K562 (cell line): ENCODE results near the gene AFDN. TPM values are rescaled to one million over a fixed set of nuclear protein-coding genes. Genes with fewer than 3 reads are reported as not detected.

ENCODE experiments used
- ARNT ChIP-seq, 2 experiments: fragments of 450-650 bp; IDR thresholded peaks; 2 replicates each; pipeline ENCODE4 v1.6.1; 2016; ENCODE audit warnings: mild to moderate bottlenecking in 1 of 2
- BACH1 ChIP-seq: fragments of 200-800 bp; sonication (Bioruptor generic); IDR thresholded peaks from 2 replicates; pipeline ENCODE4 v1.6.1; 2016; ENCODE audit warnings: missing genetic modification characterization, missing compliant biosample characterization
- CREM ChIP-seq: IDR thresholded peaks from 2 replicates; pipeline ENCODE4 v1.6.1; 2014; ENCODE audit warnings: antibody characterized with exemption, low read depth
- CUX1 ChIP-seq: fragments of 200-800 bp; sonication (Bioruptor generic); IDR thresholded peaks from 2 replicates; pipeline ENCODE4 v1.6.1; 2016; ENCODE audit warnings: missing genetic modification characterization, missing compliant biosample characterization
- GABPB2 ChIP-seq: fragments of 250-450 bp; sonication (Bioruptor Pico); conservative IDR thresholded peaks from 2 replicates; pipeline ENCODE4 v1.5.1; 2021; ENCODE audit warnings: mild to moderate bottlenecking
- HDAC1 ChIP-seq, 2 experiments: fragments of 450-650 bp; IDR thresholded peaks; 2 replicates each; pipeline ENCODE4 v1.6.1; 2016 to 2017; ENCODE audit warnings: inconsistent platforms in 1 of 2, mild to moderate bottlenecking in 1 of 2, moderate library complexity in 1 of 2
- HES1 ChIP-seq: fragments of 450-650 bp; IDR thresholded peaks from 2 replicates; pipeline ENCODE4 v1.6.1; 2016; ENCODE audit warnings: low read depth, mild to moderate bottlenecking, moderate library complexity
- MEIS2 ChIP-seq: fragments of 450-650 bp; IDR thresholded peaks from 2 replicates; pipeline ENCODE4 v1.6.1; 2014; ENCODE audit warnings: mild to moderate bottlenecking; ENCODE audit not compliant: partially characterized antibody
- MTA2 ChIP-seq: fragments of 450-650 bp; IDR thresholded peaks from 2 replicates; pipeline ENCODE4 v1.6.1; 2016; ENCODE audit warnings: low read depth
- NFATC3 ChIP-seq: fragments of 450-650 bp; IDR thresholded peaks from 2 replicates; pipeline ENCODE4 v1.6.1; 2017; ENCODE audit warnings: mild to moderate bottlenecking
- PHF21A ChIP-seq: fragments of 450-650 bp; IDR thresholded peaks from 2 replicates; pipeline ENCODE4 v1.6.1; 2017; ENCODE audit warnings: low read depth, borderline replicate concordance
- POLR2AphosphoS5 ChIP-seq: IDR thresholded peaks from 2 replicates; pipeline ENCODE4 v1.6.1; 2011; ENCODE audit warnings: mild to moderate bottlenecking, low read depth, low read length, moderate library complexity; ENCODE audit not compliant: control insufficient read depth, insufficient read depth
- STAT5B ChIP-seq: fragments of 250-450 bp; sonication (Bioruptor Pico); IDR thresholded peaks from 2 replicates; pipeline ENCODE4 v1.8.0; 2021; ENCODE audit warnings: mild to moderate bottlenecking, inconsistent platforms
- TCF7 ChIP-seq: sonication (generic); IDR thresholded peaks from 2 replicates; pipeline ENCODE4 v1.6.1; 2016; ENCODE audit warnings: antibody characterized with exemption, borderline replicate concordance
- ZBTB43 ChIP-seq: sonication (generic); formaldehyde crosslinking; IDR thresholded peaks from 2 replicates; pipeline ENCODE4 v1.8.0; 2023; ENCODE audit warnings: mild to moderate bottlenecking, missing genetic modification reagents
- polyA plus RNA-seq, 8 experiments: library from polyadenylated mRNA; depleted of rRNA in 4 of 8; stranded (reverse) in 5 of 8; unstranded in 3 of 8; fragments of >200 nt; fragmentation: Nextera tagmentation in 2 of 8; fragmentation: Illumina TruSeq in 1 of 8; extraction: Ambion mirVana in 2 of 8; extraction: Trizol in 1 of 8; gene quantifications; 2 replicates each; pipeline versions ENCODE4 v1.2.1 to v1.2.3, GENCODE V29; 2011 to 2014; ENCODE audit warnings: inconsistent platforms in 1 of 8, missing spikeins in 1 of 8
- total RNA-seq, 7 experiments: library from RNA; depleted of rRNA in 6 of 7; stranded (reverse); fragments of >200 nt in 6 of 7; fragmentation: Illumina TruSeq in 2 of 7; extraction: Trizol in 2 of 7; gene quantifications; 2 replicates each; pipeline versions ENCODE4 v1.2.1 to v1.2.3, GENCODE V29; 2011 to 2021; ENCODE audit warnings: low replicate concordance in 1 of 7
- TF ChIP-seq, protein P1 (sequence below): sonication (generic); formaldehyde crosslinking; IDR thresholded peaks from 2 replicates; pipeline ENCODE4 v1.8.0; 2022; ENCODE audit warnings: missing genetic modification reagents, mild to moderate bottlenecking, borderline replicate concordance
- TF ChIP-seq, protein P2 (sequence below): IDR thresholded peaks from 2 replicates; pipeline ENCODE4 v1.6.1; 2011; ENCODE audit warnings: borderline replicate concordance, low read depth, mild to moderate bottlenecking, moderate library complexity, low read length; ENCODE audit not compliant: insufficient read depth, poor library complexity, severe bottlenecking

Gene AFDN
- total and polyA plus RNA-seq, 9 of the 15 experiments (the other 6 are each of a cell fraction or from before 2014, with no cell fraction given): 7.2 to 129 (median 105) TPM

DNA sequence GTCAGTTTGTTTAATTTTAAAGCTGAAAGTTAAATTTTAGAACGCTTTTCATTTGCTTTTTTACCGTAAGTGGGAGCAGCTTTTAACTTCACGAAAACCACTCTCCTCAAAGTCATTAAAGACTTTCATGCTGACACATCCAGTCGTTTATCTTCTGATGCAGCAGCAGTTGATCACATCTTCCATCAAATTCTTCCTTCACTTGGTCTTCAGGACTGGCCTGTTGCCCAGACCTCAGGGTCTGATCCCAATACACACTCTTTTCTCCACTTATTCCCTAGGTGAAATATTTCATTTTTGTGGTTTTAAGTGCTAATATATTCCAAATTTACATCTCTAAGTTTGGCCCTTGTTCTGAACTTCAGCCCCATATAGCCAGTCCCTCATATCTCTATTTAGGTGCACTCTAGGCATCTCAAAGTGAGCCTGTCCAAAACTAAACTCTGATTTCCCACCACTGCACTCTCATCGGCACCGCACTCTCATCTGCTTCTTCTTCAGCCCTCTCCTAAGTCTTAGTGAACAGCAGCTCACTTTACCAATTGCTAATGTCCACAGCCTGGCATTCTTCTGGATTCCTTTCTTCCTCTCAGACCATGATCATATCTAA is 20.4 kb downstream of the AFDN start (continued):
- no peak for TF ChIP-seq ZBTB43 (CRISPR knock-in tag)
- peak; percentile 36; the same call in 1 of the 2 replicates for TF ChIP-seq POLR2AphosphoS5
- TF ChIP-seq NFATC3: no peak
- peak; percentile 96 for TF ChIP-seq MEIS2
- 0 out of 2 replicates have a peak, but pooled peaks have one; percentile 19 for TF ChIP-seq CREM
- no peak for TF ChIP-seq BACH1 (tag)
- TF ChIP-seq GABPB2 (CRISPR knock-in tag): no peak
- TF ChIP-seq, protein P1, sequence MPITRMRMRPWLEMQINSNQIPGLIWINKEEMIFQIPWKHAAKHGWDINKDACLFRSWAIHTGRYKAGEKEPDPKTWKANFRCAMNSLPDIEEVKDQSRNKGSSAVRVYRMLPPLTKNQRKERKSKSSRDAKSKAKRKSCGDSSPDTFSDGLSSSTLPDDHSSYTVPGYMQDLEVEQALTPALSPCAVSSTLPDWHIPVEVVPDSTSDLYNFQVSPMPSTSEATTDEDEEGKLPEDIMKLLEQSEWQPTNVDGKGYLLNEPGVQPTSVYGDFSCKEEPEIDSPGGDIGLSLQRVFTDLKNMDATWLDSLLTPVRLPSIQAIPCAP: no peak
- TF ChIP-seq HDAC1 (IDR thresholded peaks at IDR 0.05): 0 out of 4 replicates have a peak, but pooled peaks of 1 of the 2 experiments have one; percentile 51
- 0 out of 4 replicates have a peak, but pooled peaks of 1 of the 2 experiments have one; percentile 65 for TF ChIP-seq ARNT (IDR thresholded peaks at IDR 0.05)
- TF ChIP-seq CUX1 (CRISPR knock-in tag): no peak
- no peak for TF ChIP-seq STAT5B
- TF ChIP-seq, protein P2, sequence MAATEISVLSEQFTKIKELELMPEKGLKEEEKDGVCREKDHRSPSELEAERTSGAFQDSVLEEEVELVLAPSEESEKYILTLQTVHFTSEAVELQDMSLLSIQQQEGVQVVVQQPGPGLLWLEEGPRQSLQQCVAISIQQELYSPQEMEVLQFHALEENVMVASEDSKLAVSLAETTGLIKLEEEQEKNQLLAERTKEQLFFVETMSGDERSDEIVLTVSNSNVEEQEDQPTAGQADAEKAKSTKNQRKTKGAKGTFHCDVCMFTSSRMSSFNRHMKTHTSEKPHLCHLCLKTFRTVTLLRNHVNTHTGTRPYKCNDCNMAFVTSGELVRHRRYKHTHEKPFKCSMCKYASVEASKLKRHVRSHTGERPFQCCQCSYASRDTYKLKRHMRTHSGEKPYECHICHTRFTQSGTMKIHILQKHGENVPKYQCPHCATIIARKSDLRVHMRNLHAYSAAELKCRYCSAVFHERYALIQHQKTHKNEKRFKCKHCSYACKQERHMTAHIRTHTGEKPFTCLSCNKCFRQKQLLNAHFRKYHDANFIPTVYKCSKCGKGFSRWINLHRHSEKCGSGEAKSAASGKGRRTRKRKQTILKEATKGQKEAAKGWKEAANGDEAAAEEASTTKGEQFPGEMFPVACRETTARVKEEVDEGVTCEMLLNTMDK: no peak
- no peak for TF ChIP-seq TCF7
- TF ChIP-seq MTA2: peak; percentile 18; the same call in 1 of the 2 replicates
- no peak; the same call in 1 of the 2 replicates for TF ChIP-seq PHF21A
- no peak for TF ChIP-seq HES1
